ENCODE data around the gene EMC1.

The EMC1 gene

GRCh38 chr1:19255288-19255687 is 4.0 kb upstream of the EMC1 start:
- no peak for TF ChIP-seq CTCF (conservative IDR thresholded peaks at IDR 0.05; ENCODE audit: low read depth, low read length)
- no peak overlapping the region for H3K4me3 ChIP-seq (ENCODE audit: low read depth, low read length)
- no peak for DNase-seq (ENCODE audit: low read depth)

GRCh38 chr1:19254416-19254815 is 3.1 kb upstream of the EMC1 start:
- no peak for TF ChIP-seq CTCF (conservative IDR thresholded peaks at IDR 0.05; ENCODE audit: low read depth, low read length)
- no peak for DNase-seq (ENCODE audit: low read depth)
- H3K4me3 ChIP-seq (ENCODE audit: low read depth, low read length), result no peak overlapping the region

GRCh38 chr1:19250629-19251304 is 557 bp downstream of the EMC1 start:
- peak overlapping the region; percentile 67 for H3K4me3 ChIP-seq (ENCODE audit: low read depth, low read length)
- no peak for TF ChIP-seq CTCF (conservative IDR thresholded peaks at IDR 0.05; ENCODE audit: low read depth, low read length)
- no peak for DNase-seq (ENCODE audit: low read depth)

- no peak overlapping the region for H3K4me3 ChIP-seq (ENCODE audit: low read depth, low read length)
- peak; percentile 85 for DNase-seq (ENCODE audit: low read depth)
- TF ChIP-seq CTCF (conservative IDR thresholded peaks at IDR 0.05; ENCODE audit: low read depth, low read length), result peak; percentile 91
These were observed 10.4 kb downstream of the EMC1 start for GRCh38 chr1:19240673-19241538.

GRCh38 chr1:19239876-19240275 is 11.4 kb downstream of the EMC1 start:
- H3K4me3 ChIP-seq (ENCODE audit: low read depth, low read length), result no peak overlapping the region
- TF ChIP-seq CTCF (conservative IDR thresholded peaks at IDR 0.05; ENCODE audit: low read depth, low read length), result no peak
- no peak for DNase-seq (ENCODE audit: low read depth)

GRCh38 chr1:19234224-19234623 is 17.1 kb downstream of the EMC1 start:
- no peak overlapping the region for H3K4me3 ChIP-seq (ENCODE audit: low read depth, low read length)
- no peak for TF ChIP-seq CTCF (conservative IDR thresholded peaks at IDR 0.05; ENCODE audit: low read depth, low read length)
- no peak for DNase-seq (ENCODE audit: low read depth)
